SK-N-DZ (cell line): ENCODE measurements around the gene EML1.
"Not testable (repeated sequence)": the region's sequence is repeated elsewhere in the genome, so short reads cannot be mapped to it uniquely, and the experiment has no call there.

Experiments used
- DNase-seq: peaks from one replicate; pipeline ENCODE4 v3.0.0-alpha.2; 2015; ENCODE audit warnings: low spot score

Gene EML1

GRCh38 chr14:99936738-99937474, 143.7 kb downstream of the EML1 start:
- DNase-seq = no peak

- no peak for DNase-seq
These were observed 144.4 kb downstream of the EML1 start for GRCh38 chr14:99937475-99938244.

- no peak for DNase-seq
These were observed 145.2 kb downstream of the EML1 start for GRCh38 chr14:99938376-99938775.

- DNase-seq = no peak
These were observed 145.7 kb downstream of the EML1 start for GRCh38 chr14:99938896-99939295.

- DNase-seq = no peak
These were observed 146.2 kb downstream of the EML1 start for GRCh38 chr14:99939421-99939820.

GRCh38 chr14:99940064-99940463, 146.9 kb downstream of the EML1 start:
- DNase-seq = no peak

GRCh38 chr14:99941211-99941610, 148.0 kb downstream of the EML1 start:
- no peak for DNase-seq

- no peak for DNase-seq
These were observed 150.4 kb downstream of the EML1 start for GRCh38 chr14:99943620-99944019.

- no peak for DNase-seq
These were observed 151.0 kb downstream of the EML1 start for GRCh38 chr14:99944241-99944651.

- no peak for DNase-seq
These were observed 152.8 kb downstream of the EML1 start for GRCh38 chr14:99945732-99946651.

- no peak for DNase-seq
These were observed 153.7 kb downstream of the EML1 start for GRCh38 chr14:99946652-99947489.

GRCh38 chr14:99947695-99948094, 154.5 kb downstream of the EML1 start:
- DNase-seq = no peak

- not testable (repeated sequence) for DNase-seq
These were observed 156.0 kb downstream of the EML1 start for GRCh38 chr14:99949011-99949732.

GRCh38 chr14:99950181-99950580, 157.0 kb downstream of the EML1 start:
- no peak for DNase-seq

- no peak for DNase-seq
These were observed 157.9 kb downstream of the EML1 start for GRCh38 chr14:99951085-99951484.

GRCh38 chr14:99952039-99952438, 158.8 kb downstream of the EML1 start:
- no peak for DNase-seq

- no peak for DNase-seq
These were observed 159.2 kb downstream of the EML1 start for GRCh38 chr14:99952453-99952852.

GRCh38 chr14:99955826-99956455, 162.7 kb downstream of the EML1 start:
- DNase-seq = no peak

GRCh38 chr14:99958380-99958779, 165.2 kb downstream of the EML1 start:
- no peak for DNase-seq
